ENCODE measurements around the gene EXOC2.

EXOC2 gene

GRCh38 chr6:642805-643204 is 50.1 kb downstream of the EXOC2 start:
- H3K36me3 Mint-ChIP-seq (ENCODE audit: low read depth), result peaks cover 34% of the 10 kb centered on the region
- H3K4me3 Mint-ChIP-seq, result no peak overlapping the region
- DNase-seq, result no peak
- H3K4me1 Mint-ChIP-seq, result peaks cover 9% of the 10 kb centered on the region
- TF ChIP-seq CTCF (IDR thresholded peaks at IDR 0.05), result no peak
- peaks cover 4% of the 10 kb centered on the region for H3K27me3 Mint-ChIP-seq (ENCODE audit: low read depth, poor library complexity)
- no peak overlapping the region for H3K27ac Mint-ChIP-seq
- H3K9me3 Mint-ChIP-seq, result peaks cover 25% of the 10 kb centered on the region

GRCh38 chr6:641225-641985 is 51.5 kb downstream of the EXOC2 start:
- TF ChIP-seq CTCF (IDR thresholded peaks at IDR 0.05), result no peak
- Mint-ChIP-seq H3K4me1 (peaks cover 9% of the 10 kb centered on the region), H3K4me3 (no peak overlapping the region), H3K9me3 (peaks cover 25% of the 10 kb centered on the region), H3K27ac (no peak overlapping the region), H3K36me3 (ENCODE audit: low read depth) (peaks cover 42% of the 10 kb centered on the region), H3K27me3 (ENCODE audit: low read depth, poor library complexity) (peaks cover 4% of the 10 kb centered on the region)
- no peak for DNase-seq

- DNase-seq, result no peak
- Mint-ChIP-seq H3K4me3 (no peak overlapping the region), H3K27me3 (ENCODE audit: low read depth, poor library complexity) (no peaks in the 10 kb centered on the region), H3K9me3 (peaks cover 12% of the 10 kb centered on the region), H3K27ac (no peak overlapping the region), H3K36me3 (ENCODE audit: low read depth) (peaks cover 34% of the 10 kb centered on the region), H3K4me1 (peaks cover 9% of the 10 kb centered on the region)
- TF ChIP-seq CTCF (IDR thresholded peaks at IDR 0.05), result no peak
These were observed 56.5 kb downstream of the EXOC2 start for GRCh38 chr6:636488-636887.

GRCh38 chr6:635233-635632 is 57.7 kb downstream of the EXOC2 start:
- Mint-ChIP-seq H3K36me3 (ENCODE audit: low read depth) (peaks cover 23% of the 10 kb centered on the region), H3K9me3 (no peaks in the 10 kb centered on the region), H3K27ac (no peak overlapping the region), H3K27me3 (ENCODE audit: low read depth, poor library complexity) (peaks cover 3% of the 10 kb centered on the region), H3K4me1 (peaks cover 9% of the 10 kb centered on the region), H3K4me3 (no peak overlapping the region)
- no peak for TF ChIP-seq CTCF (IDR thresholded peaks at IDR 0.05)
- no peak for DNase-seq

- no peak overlapping the region for H3K4me3 Mint-ChIP-seq
- H3K27ac Mint-ChIP-seq, result no peak overlapping the region
- H3K4me1 Mint-ChIP-seq, result no peaks in the 10 kb centered on the region
- no peak for TF ChIP-seq CTCF (IDR thresholded peaks at IDR 0.05)
- H3K36me3 Mint-ChIP-seq (ENCODE audit: low read depth), result peaks cover 15% of the 10 kb centered on the region
- DNase-seq, result no peak
- no peaks in the 10 kb centered on the region for H3K9me3 Mint-ChIP-seq
- peaks cover 6% of the 10 kb centered on the region for H3K27me3 Mint-ChIP-seq (ENCODE audit: low read depth, poor library complexity)
These were observed 59.3 kb downstream of the EXOC2 start for GRCh38 chr6:633611-634010.

- peaks cover 34% of the 10 kb centered on the region for H3K4me1 Mint-ChIP-seq
- H3K27me3 Mint-ChIP-seq (ENCODE audit: low read depth, poor library complexity), result peaks cover 9% of the 10 kb centered on the region
- H3K9me3 Mint-ChIP-seq, result no peaks in the 10 kb centered on the region
- H3K4me3 Mint-ChIP-seq, result no peak overlapping the region
- H3K36me3 Mint-ChIP-seq (ENCODE audit: low read depth), result peaks cover 5% of the 10 kb centered on the region
- no peak for TF ChIP-seq CTCF (IDR thresholded peaks at IDR 0.05)
- H3K27ac Mint-ChIP-seq, result no peak overlapping the region
- DNase-seq, result no peak
These were observed 64.2 kb downstream of the EXOC2 start for GRCh38 chr6:628766-629165.
